Measurements from ENCODE around the gene ASTN2. TPM values are rescaled to one million over a fixed set of nuclear protein-coding genes. Genes with fewer than 3 reads are reported as not detected.

The ASTN2 gene
- total RNA-seq, 1 experiment from 2014 or later: 4.8 TPM

DNA sequence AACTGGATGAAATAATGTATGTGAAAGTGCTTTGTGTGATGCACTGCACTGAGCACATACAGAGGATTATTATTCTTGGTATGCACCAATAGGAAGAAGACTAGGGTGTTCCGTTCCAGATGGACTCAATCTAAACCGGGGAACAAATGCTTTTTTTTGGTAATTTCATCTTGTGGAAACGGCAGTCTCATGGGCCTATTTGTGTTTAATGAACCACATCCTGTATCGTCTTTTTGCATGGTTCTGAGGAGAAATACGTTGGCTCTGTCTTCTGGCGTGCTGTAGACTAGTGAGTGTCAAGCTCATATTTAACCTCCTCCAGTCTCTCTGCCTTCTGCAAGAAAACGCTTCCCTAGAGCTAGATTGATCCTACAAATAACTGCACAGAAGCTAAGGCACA lies 697.7 kb downstream of the ASTN2 start:
- no peak for TF ChIP-seq SIN3A (IDR thresholded peaks at IDR 0.05; ENCODE audit: low read depth)
- TF ChIP-seq TCF7L2 (IDR thresholded peaks at IDR 0.05; ENCODE audit: borderline replicate concordance, extremely low read depth, insufficient read depth, insufficient read length): no peak
- no peak for TF ChIP-seq JUND (IDR thresholded peaks at IDR 0.05)
- TF ChIP-seq RAD21 (IDR thresholded peaks at IDR 0.05; ENCODE audit: low read depth): no peak
- Histone ChIP-seq H3K9me2 (ENCODE audit: insufficient read depth) (no peaks in the 10 kb centered on the region), H3K27me3 (ENCODE audit: insufficient read depth, low read length) (peaks cover 11% of the 10 kb centered on the region; the same call in 1 of the 2 replicates), H3K4me3 (replicated peaks in 1 of 2; ENCODE audit: low read depth in 1 of 2, low read length in 2 of 2) (no peak overlapping the region), H3K4me2 (ENCODE audit: low read length) (no peak overlapping the region), H4K20me1 (ENCODE audit: insufficient read depth) (no peaks in the 10 kb centered on the region), H3K79me2 (ENCODE audit: insufficient read depth, low read length) (no peaks in the 10 kb centered on the region), H3K4me1 (ENCODE audit: control insufficient read depth in 1 of 2, insufficient read depth in 2 of 2, low read length in 2 of 2) (no peaks in the 10 kb centered on the region), H3K9me3 (ENCODE audit: control insufficient read depth in 1 of 2, insufficient read depth in 1 of 2, low read depth in 1 of 2, low read length in 2 of 2) (no peaks in the 10 kb centered on the region), H2AFZ (ENCODE audit: low read depth, low read length, poor library complexity, severe bottlenecking) (no peak overlapping the region), H3K9ac (ENCODE audit: low read length) (no peak overlapping the region), H3K27ac (ENCODE audit: low read depth, low read length) (no peak overlapping the region), H3K36me3 (ENCODE audit: control insufficient read depth in 1 of 2, insufficient read depth in 2 of 2, low read length in 2 of 2) (no peaks in the 10 kb centered on the region)
- ChIA-PET RAD21 (ENCODE audit: low non-redundant PET in 1 of 2, low total read pairs in 2 of 2, uncharacterized antibody in 2 of 2, unreplicated experiment in 2 of 2) (no interaction called here), CTCF (no interaction called here), POLR2A (no interaction called here)
- no TSS peak for BruUV-seq (replicated peaks)
- intact Hi-C loops (cut with micrococcal nuclease): no loop called here
- DNase-seq (ENCODE audit: low read depth, low spot score): no peak
- ATAC-seq: no peak

DNA sequence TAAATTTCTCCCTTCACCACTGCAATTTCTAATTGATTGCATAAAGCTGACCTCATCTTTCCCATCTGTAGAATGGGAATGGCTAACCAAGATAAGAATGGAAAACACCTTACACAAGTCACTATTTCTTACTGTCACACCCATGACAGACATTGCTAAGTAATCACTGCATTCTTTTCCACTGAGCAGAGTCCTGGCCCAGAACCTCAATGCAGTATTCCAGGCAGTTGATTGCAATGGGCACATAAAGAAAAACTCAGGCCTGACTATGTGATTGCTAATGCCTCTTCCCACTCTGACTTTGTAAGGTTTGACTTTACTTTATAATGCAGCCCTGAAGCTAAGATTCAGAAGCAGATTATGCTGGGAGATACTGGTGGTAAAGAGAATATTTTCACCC lies 698.4 kb downstream of the ASTN2 start:
- TF ChIP-seq, protein P1, sequence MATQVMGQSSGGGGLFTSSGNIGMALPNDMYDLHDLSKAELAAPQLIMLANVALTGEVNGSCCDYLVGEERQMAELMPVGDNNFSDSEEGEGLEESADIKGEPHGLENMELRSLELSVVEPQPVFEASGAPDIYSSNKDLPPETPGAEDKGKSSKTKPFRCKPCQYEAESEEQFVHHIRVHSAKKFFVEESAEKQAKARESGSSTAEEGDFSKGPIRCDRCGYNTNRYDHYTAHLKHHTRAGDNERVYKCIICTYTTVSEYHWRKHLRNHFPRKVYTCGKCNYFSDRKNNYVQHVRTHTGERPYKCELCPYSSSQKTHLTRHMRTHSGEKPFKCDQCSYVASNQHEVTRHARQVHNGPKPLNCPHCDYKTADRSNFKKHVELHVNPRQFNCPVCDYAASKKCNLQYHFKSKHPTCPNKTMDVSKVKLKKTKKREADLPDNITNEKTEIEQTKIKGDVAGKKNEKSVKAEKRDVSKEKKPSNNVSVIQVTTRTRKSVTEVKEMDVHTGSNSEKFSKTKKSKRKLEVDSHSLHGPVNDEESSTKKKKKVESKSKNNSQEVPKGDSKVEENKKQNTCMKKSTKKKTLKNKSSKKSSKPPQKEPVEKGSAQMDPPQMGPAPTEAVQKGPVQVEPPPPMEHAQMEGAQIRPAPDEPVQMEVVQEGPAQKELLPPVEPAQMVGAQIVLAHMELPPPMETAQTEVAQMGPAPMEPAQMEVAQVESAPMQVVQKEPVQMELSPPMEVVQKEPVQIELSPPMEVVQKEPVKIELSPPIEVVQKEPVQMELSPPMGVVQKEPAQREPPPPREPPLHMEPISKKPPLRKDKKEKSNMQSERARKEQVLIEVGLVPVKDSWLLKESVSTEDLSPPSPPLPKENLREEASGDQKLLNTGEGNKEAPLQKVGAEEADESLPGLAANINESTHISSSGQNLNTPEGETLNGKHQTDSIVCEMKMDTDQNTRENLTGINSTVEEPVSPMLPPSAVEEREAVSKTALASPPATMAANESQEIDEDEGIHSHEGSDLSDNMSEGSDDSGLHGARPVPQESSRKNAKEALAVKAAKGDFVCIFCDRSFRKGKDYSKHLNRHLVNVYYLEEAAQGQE (IDR thresholded peaks at IDR 0.05; ENCODE audit: low read depth): no peak
- TF ChIP-seq SIN3A (IDR thresholded peaks at IDR 0.05; ENCODE audit: low read depth) (no peak), RAD21 (IDR thresholded peaks at IDR 0.05; ENCODE audit: low read depth) (no peak), EZH2phosphoT487 (IDR thresholded peaks at IDR 0.05; ENCODE audit: borderline replicate concordance) (no peak), SP1 (IDR thresholded peaks at IDR 0.05; ENCODE audit: low read depth) (no peak), EGR1 (IDR thresholded peaks at IDR 0.05; ENCODE audit: low read depth) (no peak), POLR2AphosphoS5 (IDR thresholded peaks at IDR 0.05; ENCODE audit: low read depth, low read length) (no peak), SRF (IDR thresholded peaks at IDR 0.05; ENCODE audit: low read depth) (no peak), JUND (IDR thresholded peaks at IDR 0.05) (no peak), YY1 (IDR thresholded peaks at IDR 0.05; ENCODE audit: extremely low read depth, insufficient replicate concordance, low read depth, low read length) (no peak), EZH2 (IDR thresholded peaks at IDR 0.05) (no peak), ZFX (IDR thresholded peaks at IDR 0.05) (no peak)
- TF ChIP-seq, protein P2, sequence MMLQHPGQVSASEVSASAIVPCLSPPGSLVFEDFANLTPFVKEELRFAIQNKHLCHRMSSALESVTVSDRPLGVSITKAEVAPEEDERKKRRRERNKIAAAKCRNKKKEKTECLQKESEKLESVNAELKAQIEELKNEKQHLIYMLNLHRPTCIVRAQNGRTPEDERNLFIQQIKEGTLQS (IDR thresholded peaks at IDR 0.05): no peak
- TF ChIP-seq, protein P3, sequence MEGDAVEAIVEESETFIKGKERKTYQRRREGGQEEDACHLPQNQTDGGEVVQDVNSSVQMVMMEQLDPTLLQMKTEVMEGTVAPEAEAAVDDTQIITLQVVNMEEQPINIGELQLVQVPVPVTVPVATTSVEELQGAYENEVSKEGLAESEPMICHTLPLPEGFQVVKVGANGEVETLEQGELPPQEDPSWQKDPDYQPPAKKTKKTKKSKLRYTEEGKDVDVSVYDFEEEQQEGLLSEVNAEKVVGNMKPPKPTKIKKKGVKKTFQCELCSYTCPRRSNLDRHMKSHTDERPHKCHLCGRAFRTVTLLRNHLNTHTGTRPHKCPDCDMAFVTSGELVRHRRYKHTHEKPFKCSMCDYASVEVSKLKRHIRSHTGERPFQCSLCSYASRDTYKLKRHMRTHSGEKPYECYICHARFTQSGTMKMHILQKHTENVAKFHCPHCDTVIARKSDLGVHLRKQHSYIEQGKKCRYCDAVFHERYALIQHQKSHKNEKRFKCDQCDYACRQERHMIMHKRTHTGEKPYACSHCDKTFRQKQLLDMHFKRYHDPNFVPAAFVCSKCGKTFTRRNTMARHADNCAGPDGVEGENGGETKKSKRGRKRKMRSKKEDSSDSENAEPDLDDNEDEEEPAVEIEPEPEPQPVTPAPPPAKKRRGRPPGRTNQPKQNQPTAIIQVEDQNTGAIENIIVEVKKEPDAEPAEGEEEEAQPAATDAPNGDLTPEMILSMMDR (IDR thresholded peaks at IDR 0.05 in 2 of 3, conservative IDR thresholded peaks at IDR 0.05 in 1 of 3; ENCODE audit: borderline replicate concordance in 1 of 3, insufficient read depth in 1 of 3, low read depth in 2 of 3, low read length in 2 of 3): no peak
- TF ChIP-seq, protein P4, sequence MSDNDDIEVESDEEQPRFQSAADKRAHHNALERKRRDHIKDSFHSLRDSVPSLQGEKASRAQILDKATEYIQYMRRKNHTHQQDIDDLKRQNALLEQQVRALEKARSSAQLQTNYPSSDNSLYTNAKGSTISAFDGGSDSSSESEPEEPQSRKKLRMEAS (IDR thresholded peaks at IDR 0.05): no peak
- no peaks in the 10 kb centered on the region for H4K20me1 ChIP-seq (ENCODE audit: insufficient read depth)
- no TSS peak for BruUV-seq (replicated peaks)
- no peaks in the 10 kb centered on the region for H3K36me3 ChIP-seq (ENCODE audit: control insufficient read depth in 1 of 2, insufficient read depth in 2 of 2, low read length in 2 of 2)
- no peaks in the 10 kb centered on the region for H3K9me2 ChIP-seq (ENCODE audit: insufficient read depth)
- no peak overlapping the region for H3K27ac ChIP-seq (ENCODE audit: low read depth, low read length)
- H3K79me2 ChIP-seq (ENCODE audit: insufficient read depth, low read length): no peaks in the 10 kb centered on the region
- H2AFZ ChIP-seq (ENCODE audit: low read depth, low read length, poor library complexity, severe bottlenecking): no peak overlapping the region
- H3K4me2 ChIP-seq (ENCODE audit: low read length): no peak overlapping the region
- DNase-seq (ENCODE audit: low read depth, low spot score) (no peak), ATAC-seq (no peak)
- ChIA-PET RAD21 (ENCODE audit: low non-redundant PET in 1 of 2, low total read pairs in 2 of 2, uncharacterized antibody in 2 of 2, unreplicated experiment in 2 of 2) (no interaction called here), CTCF (no interaction called here), POLR2A (no interaction called here)
- H3K4me3 ChIP-seq (replicated peaks in 1 of 2; ENCODE audit: low read depth in 1 of 2, low read length in 2 of 2): no peak overlapping the region
- H3K9me3 ChIP-seq (ENCODE audit: control insufficient read depth in 1 of 2, insufficient read depth in 1 of 2, low read depth in 1 of 2, low read length in 2 of 2): no peaks in the 10 kb centered on the region
- intact Hi-C loops (cut with micrococcal nuclease): no loop called here
- H3K4me1 ChIP-seq (ENCODE audit: control insufficient read depth in 1 of 2, insufficient read depth in 2 of 2, low read length in 2 of 2): no peaks in the 10 kb centered on the region
- H3K9ac ChIP-seq (ENCODE audit: low read length): no peak overlapping the region
- peaks cover 11% of the 10 kb centered on the region; the same call in 1 of the 2 replicates for H3K27me3 ChIP-seq (ENCODE audit: insufficient read depth, low read length)
